Measurements from ENCODE around the gene TPM3. TPM values are rescaled to one million over a fixed set of nuclear protein-coding genes. Genes with fewer than 3 reads are reported as not detected.

TPM3 gene
- total and polyA plus RNA-seq, 9 of the 15 experiments (the other 6 are each of a cell fraction or from before 2014, with no cell fraction given): 202 to 604 (median 421) TPM

- TF ChIP-seq, protein P1, sequence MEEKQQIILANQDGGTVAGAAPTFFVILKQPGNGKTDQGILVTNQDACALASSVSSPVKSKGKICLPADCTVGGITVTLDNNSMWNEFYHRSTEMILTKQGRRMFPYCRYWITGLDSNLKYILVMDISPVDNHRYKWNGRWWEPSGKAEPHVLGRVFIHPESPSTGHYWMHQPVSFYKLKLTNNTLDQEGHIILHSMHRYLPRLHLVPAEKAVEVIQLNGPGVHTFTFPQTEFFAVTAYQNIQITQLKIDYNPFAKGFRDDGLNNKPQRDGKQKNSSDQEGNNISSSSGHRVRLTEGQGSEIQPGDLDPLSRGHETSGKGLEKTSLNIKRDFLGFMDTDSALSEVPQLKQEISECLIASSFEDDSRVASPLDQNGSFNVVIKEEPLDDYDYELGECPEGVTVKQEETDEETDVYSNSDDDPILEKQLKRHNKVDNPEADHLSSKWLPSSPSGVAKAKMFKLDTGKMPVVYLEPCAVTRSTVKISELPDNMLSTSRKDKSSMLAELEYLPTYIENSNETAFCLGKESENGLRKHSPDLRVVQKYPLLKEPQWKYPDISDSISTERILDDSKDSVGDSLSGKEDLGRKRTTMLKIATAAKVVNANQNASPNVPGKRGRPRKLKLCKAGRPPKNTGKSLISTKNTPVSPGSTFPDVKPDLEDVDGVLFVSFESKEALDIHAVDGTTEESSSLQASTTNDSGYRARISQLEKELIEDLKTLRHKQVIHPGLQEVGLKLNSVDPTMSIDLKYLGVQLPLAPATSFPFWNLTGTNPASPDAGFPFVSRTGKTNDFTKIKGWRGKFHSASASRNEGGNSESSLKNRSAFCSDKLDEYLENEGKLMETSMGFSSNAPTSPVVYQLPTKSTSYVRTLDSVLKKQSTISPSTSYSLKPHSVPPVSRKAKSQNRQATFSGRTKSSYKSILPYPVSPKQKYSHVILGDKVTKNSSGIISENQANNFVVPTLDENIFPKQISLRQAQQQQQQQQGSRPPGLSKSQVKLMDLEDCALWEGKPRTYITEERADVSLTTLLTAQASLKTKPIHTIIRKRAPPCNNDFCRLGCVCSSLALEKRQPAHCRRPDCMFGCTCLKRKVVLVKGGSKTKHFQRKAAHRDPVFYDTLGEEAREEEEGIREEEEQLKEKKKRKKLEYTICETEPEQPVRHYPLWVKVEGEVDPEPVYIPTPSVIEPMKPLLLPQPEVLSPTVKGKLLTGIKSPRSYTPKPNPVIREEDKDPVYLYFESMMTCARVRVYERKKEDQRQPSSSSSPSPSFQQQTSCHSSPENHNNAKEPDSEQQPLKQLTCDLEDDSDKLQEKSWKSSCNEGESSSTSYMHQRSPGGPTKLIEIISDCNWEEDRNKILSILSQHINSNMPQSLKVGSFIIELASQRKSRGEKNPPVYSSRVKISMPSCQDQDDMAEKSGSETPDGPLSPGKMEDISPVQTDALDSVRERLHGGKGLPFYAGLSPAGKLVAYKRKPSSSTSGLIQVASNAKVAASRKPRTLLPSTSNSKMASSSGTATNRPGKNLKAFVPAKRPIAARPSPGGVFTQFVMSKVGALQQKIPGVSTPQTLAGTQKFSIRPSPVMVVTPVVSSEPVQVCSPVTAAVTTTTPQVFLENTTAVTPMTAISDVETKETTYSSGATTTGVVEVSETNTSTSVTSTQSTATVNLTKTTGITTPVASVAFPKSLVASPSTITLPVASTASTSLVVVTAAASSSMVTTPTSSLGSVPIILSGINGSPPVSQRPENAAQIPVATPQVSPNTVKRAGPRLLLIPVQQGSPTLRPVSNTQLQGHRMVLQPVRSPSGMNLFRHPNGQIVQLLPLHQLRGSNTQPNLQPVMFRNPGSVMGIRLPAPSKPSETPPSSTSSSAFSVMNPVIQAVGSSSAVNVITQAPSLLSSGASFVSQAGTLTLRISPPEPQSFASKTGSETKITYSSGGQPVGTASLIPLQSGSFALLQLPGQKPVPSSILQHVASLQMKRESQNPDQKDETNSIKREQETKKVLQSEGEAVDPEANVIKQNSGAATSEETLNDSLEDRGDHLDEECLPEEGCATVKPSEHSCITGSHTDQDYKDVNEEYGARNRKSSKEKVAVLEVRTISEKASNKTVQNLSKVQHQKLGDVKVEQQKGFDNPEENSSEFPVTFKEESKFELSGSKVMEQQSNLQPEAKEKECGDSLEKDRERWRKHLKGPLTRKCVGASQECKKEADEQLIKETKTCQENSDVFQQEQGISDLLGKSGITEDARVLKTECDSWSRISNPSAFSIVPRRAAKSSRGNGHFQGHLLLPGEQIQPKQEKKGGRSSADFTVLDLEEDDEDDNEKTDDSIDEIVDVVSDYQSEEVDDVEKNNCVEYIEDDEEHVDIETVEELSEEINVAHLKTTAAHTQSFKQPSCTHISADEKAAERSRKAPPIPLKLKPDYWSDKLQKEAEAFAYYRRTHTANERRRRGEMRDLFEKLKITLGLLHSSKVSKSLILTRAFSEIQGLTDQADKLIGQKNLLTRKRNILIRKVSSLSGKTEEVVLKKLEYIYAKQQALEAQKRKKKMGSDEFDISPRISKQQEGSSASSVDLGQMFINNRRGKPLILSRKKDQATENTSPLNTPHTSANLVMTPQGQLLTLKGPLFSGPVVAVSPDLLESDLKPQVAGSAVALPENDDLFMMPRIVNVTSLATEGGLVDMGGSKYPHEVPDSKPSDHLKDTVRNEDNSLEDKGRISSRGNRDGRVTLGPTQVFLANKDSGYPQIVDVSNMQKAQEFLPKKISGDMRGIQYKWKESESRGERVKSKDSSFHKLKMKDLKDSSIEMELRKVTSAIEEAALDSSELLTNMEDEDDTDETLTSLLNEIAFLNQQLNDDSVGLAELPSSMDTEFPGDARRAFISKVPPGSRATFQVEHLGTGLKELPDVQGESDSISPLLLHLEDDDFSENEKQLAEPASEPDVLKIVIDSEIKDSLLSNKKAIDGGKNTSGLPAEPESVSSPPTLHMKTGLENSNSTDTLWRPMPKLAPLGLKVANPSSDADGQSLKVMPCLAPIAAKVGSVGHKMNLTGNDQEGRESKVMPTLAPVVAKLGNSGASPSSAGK (IDR thresholded peaks at IDR 0.05): peak; percentile 28
- TF ChIP-seq ZNF274 (IDR thresholded peaks at IDR 0.05; ENCODE audit: borderline replicate concordance, low read depth, low read length) (no peak), ZNF449 (CRISPR knock-in tag; IDR thresholded peaks at IDR 0.05) (no peak), BCL6 (CRISPR knock-in tag; IDR thresholded peaks at IDR 0.05) (no peak), MAFK (IDR thresholded peaks at IDR 0.05; ENCODE audit: low read length) (no peak), TRIM24 (IDR thresholded peaks at IDR 0.05) (no peak), RFX5 (IDR thresholded peaks at IDR 0.05; ENCODE audit: low read depth, low read length) (no peak), ZC3H8 (IDR thresholded peaks at IDR 0.05) (peak; percentile 27; the same call in 1 of the 2 replicates), SREBF1 (IDR thresholded peaks at IDR 0.05; ENCODE audit: borderline replicate concordance, low read depth, low read length) (no peak), ZNF24 (IDR thresholded peaks at IDR 0.05) (peak; percentile 86)
- TF ChIP-seq, protein P2, sequence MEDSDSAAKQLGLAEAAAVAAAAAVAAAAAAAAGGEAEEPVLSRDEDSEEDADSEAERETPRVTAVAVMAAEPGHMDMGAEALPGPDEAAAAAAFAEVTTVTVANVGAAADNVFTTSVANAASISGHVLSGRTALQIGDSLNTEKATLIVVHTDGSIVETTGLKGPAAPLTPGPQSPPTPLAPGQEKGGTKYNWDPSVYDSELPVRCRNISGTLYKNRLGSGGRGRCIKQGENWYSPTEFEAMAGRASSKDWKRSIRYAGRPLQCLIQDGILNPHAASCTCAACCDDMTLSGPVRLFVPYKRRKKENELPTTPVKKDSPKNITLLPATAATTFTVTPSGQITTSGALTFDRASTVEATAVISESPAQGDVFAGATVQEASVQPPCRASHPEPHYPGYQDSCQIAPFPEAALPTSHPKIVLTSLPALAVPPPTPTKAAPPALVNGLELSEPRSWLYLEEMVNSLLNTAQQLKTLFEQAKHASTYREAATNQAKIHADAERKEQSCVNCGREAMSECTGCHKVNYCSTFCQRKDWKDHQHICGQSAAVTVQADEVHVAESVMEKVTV (CRISPR knock-in tag; IDR thresholded peaks at IDR 0.05): no peak
- TF ChIP-seq, protein P3, sequence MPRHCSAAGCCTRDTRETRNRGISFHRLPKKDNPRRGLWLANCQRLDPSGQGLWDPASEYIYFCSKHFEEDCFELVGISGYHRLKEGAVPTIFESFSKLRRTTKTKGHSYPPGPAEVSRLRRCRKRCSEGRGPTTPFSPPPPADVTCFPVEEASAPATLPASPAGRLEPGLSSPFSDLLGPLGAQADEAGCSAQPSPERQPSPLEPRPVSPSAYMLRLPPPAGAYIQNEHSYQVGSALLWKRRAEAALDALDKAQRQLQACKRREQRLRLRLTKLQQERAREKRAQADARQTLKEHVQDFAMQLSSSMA (CRISPR knock-in tag; IDR thresholded peaks at IDR 0.05): no peak
These were observed 9.4 kb downstream of the TPM3 start (continued) for GRCh38 chr1:154182344-154183045.

Data from K562 (cell line).